Calu3 (cell line): Measurements from ENCODE around the gene STAG2. TPM values are rescaled to one million over a fixed set of nuclear protein-coding genes. Genes with fewer than 3 reads are reported as not detected.

Source experiments
- BruUV-seq: library from RNA; stranded (reverse); fragments of 400-500 nt; replicated peaks from 2 replicates; lab custom pipeline; 2021; lab: Mats Ljungman, UMichigan
- CTCF ChIA-PET: fragments of 300-600 bp; sonication (Branson Sonifier 250); formaldehyde crosslinking; loops from one replicate; lab custom pipeline; 2022; ENCODE audit warnings: antibody characterized with exemption; lab: Charles Lee
- DNase-seq: peaks from one replicate; pipeline ENCODE4 v3.0.0; 2022
- H3K27ac Mint-ChIP-seq: one replicate; pipeline ENCODE4 v1.8.0; 2022; ENCODE audit warnings: mixed read lengths; ENCODE audit not compliant: unreplicated experiment
- H3K27me3 Mint-ChIP-seq: one replicate; pipeline ENCODE4 v1.8.0; 2022; ENCODE audit warnings: mixed read lengths; ENCODE audit not compliant: unreplicated experiment
- H3K36me3 Mint-ChIP-seq: one replicate; pipeline ENCODE4 v1.8.0; 2022; ENCODE audit warnings: mild to moderate bottlenecking, moderate library complexity, mixed read lengths; ENCODE audit not compliant: insufficient read depth, unreplicated experiment
- H3K4me1 Mint-ChIP-seq: one replicate; pipeline ENCODE4 v1.8.0; 2022; ENCODE audit warnings: mild to moderate bottlenecking, low read depth, mixed read lengths; ENCODE audit not compliant: unreplicated experiment
- H3K4me3 Mint-ChIP-seq: one replicate; pipeline ENCODE4 v1.8.0; 2022; ENCODE audit warnings: mild to moderate bottlenecking, low read depth, moderate library complexity, mixed read lengths; ENCODE audit not compliant: unreplicated experiment
- H3K9me3 Mint-ChIP-seq: one replicate; pipeline ENCODE4 v1.8.0; 2022; ENCODE audit warnings: low read depth, mixed read lengths; ENCODE audit not compliant: unreplicated experiment
- intact Hi-C: fragments of 100-400 bp; cut with micrococcal nuclease; formaldehyde crosslinking; loops from one replicate; pipeline ENCODE4 v1.10.0; 2022; ENCODE audit not compliant: unreplicated experiment
- total RNA-seq: library from RNA; stranded (reverse); gene quantifications from 2 replicates; pipeline ENCODE4 v1.2.3, GENCODE V29; 2022
- TF ChIP-seq, protein P1 (sequence below): fragments of 200-600 bp; IDR thresholded peaks from one replicate; pipeline ENCODE4 v1.8.0; 2022; ENCODE audit warnings: antibody characterized with exemption; ENCODE audit not compliant: unreplicated experiment

Gene STAG2
- total RNA-seq, 1 experiment from 2014 or later: 79.6 TPM

DNA sequence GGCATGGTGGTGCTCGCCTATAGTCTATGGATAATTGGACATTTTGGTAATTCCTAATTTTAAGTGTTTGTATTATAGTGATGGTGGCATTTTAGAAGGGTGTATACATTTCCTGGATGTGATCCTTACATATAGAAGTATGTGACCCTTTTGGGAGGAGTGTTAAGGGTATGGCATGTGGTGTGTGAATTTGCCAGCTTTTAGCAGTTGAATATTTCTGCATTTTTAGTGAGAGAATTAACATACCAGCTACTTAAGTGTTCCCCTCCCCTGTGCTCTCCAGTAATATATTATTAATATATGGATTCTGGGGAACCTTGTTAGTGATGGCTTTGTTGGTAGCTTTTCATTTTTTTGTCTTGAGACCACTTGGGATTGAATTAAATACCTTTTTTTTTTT is 55.3 kb downstream of the STAG2 start:
- intact Hi-C loops: loop anchor here (5.0 kb wide), 1 partner anchor 55 kb away; the partner anchor contains the start of gene STAG2
- no TSS peak for BruUV-seq
- peaks cover 5% of the 10 kb centered on the region for H3K36me3 Mint-ChIP-seq
- DNase-seq: no peak
- H3K27me3 Mint-ChIP-seq: no peaks in the 10 kb centered on the region
- CTCF ChIA-PET: no interaction called here
- H3K4me3 Mint-ChIP-seq: no peak overlapping the region
- H3K9me3 Mint-ChIP-seq: no peaks in the 10 kb centered on the region
- TF ChIP-seq, protein P1, sequence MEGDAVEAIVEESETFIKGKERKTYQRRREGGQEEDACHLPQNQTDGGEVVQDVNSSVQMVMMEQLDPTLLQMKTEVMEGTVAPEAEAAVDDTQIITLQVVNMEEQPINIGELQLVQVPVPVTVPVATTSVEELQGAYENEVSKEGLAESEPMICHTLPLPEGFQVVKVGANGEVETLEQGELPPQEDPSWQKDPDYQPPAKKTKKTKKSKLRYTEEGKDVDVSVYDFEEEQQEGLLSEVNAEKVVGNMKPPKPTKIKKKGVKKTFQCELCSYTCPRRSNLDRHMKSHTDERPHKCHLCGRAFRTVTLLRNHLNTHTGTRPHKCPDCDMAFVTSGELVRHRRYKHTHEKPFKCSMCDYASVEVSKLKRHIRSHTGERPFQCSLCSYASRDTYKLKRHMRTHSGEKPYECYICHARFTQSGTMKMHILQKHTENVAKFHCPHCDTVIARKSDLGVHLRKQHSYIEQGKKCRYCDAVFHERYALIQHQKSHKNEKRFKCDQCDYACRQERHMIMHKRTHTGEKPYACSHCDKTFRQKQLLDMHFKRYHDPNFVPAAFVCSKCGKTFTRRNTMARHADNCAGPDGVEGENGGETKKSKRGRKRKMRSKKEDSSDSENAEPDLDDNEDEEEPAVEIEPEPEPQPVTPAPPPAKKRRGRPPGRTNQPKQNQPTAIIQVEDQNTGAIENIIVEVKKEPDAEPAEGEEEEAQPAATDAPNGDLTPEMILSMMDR: no peak
- H3K27ac Mint-ChIP-seq: no peak overlapping the region
- H3K4me1 Mint-ChIP-seq: peaks cover 7% of the 10 kb centered on the region

DNA sequence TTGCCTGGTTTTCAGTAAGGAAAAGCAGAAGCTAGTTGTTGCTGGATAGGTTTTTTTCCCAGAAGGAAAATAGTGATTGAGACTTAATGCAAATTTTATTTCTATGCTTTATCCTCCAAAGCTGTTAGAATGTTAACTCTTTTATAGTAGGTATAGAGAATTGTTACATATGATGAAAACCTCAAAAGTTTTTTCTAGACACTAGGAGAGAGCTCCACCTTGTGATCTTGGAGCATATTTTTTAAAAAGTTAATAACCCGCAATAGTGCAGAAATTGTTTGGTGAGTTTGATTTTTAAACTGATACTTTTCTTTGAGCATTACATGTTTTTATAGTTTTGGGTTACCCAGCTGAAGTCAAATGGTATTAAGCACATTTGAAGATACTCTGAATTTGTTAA is 56.5 kb downstream of the STAG2 start:
- Mint-ChIP-seq H3K36me3 (peaks cover 5% of the 10 kb centered on the region), H3K4me1 (peaks cover 7% of the 10 kb centered on the region), H3K27me3 (no peaks in the 10 kb centered on the region), H3K4me3 (no peak overlapping the region), H3K27ac (no peak overlapping the region), H3K9me3 (no peaks in the 10 kb centered on the region)
- DNase-seq: no peak
- CTCF ChIA-PET: no interaction called here
- TF ChIP-seq, protein P1: no peak
- no TSS peak for BruUV-seq
- intact Hi-C loops: loop anchor here (5.0 kb wide), 1 partner anchor 56 kb away; the partner anchor contains the start of gene STAG2

DNA sequence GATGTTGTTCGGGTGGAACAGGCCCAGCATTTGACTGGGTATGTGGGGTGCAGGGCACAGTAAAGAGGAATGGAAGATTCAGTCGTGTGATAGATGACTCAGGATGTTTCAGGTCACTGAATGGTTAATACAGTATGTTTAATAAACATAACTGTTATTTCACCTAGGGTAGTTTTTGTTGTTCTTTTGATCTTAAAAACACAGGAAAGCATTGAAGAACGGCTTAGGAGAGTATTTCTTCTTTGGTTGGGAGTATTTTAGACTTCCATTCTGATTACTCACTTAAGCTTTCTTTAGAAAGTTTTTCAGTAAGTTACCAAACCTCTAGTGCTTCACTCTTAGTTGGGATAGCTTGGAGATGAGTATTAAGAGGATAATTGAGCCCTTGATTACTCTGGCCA is 62.3 kb downstream of the STAG2 start:
- intact Hi-C loops: no loop called here
- DNase-seq: no peak
- no peaks in the 10 kb centered on the region for H3K9me3 Mint-ChIP-seq
- H3K27ac Mint-ChIP-seq: no peak overlapping the region
- CTCF ChIA-PET: no interaction called here
- H3K4me3 Mint-ChIP-seq: no peak overlapping the region
- TF ChIP-seq, protein P1: no peak
- no TSS peak for BruUV-seq
- H3K36me3 Mint-ChIP-seq: no peaks in the 10 kb centered on the region
- no peaks in the 10 kb centered on the region for H3K4me1 Mint-ChIP-seq
- no peaks in the 10 kb centered on the region for H3K27me3 Mint-ChIP-seq

DNA sequence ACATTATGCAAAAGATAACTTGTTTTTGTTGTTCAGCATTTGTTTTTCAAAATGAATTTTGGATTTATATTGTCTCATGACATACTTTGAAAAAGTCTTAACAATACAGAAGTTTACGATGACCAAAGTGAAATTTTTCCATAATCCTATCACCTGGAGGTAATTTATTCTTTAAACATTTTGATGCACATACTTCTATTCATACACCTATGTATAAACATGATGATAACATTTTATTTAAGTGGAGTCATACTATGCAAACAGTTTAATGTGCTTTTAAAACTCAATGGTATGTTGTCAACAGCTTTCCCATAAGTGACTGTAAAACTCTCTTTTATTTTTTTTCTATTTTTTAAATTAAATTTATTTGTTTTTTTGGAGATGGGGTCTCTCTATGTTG is 65.0 kb downstream of the STAG2 start:
- CTCF ChIA-PET: no interaction called here
- Mint-ChIP-seq H3K27ac (no peak overlapping the region), H3K9me3 (no peaks in the 10 kb centered on the region), H3K27me3 (no peaks in the 10 kb centered on the region), H3K36me3 (no peaks in the 10 kb centered on the region), H3K4me1 (no peaks in the 10 kb centered on the region), H3K4me3 (no peak overlapping the region)
- intact Hi-C loops: no loop called here
- TF ChIP-seq, protein P1: no peak
- no TSS peak for BruUV-seq
- no peak for DNase-seq
